ENCODE measurements around the gene ADGRF4.
"Not testable (repeated sequence)": the region's sequence is repeated elsewhere in the genome, so short reads cannot be mapped to it uniquely, and the experiment has no call there.

Gene ADGRF4

DNA sequence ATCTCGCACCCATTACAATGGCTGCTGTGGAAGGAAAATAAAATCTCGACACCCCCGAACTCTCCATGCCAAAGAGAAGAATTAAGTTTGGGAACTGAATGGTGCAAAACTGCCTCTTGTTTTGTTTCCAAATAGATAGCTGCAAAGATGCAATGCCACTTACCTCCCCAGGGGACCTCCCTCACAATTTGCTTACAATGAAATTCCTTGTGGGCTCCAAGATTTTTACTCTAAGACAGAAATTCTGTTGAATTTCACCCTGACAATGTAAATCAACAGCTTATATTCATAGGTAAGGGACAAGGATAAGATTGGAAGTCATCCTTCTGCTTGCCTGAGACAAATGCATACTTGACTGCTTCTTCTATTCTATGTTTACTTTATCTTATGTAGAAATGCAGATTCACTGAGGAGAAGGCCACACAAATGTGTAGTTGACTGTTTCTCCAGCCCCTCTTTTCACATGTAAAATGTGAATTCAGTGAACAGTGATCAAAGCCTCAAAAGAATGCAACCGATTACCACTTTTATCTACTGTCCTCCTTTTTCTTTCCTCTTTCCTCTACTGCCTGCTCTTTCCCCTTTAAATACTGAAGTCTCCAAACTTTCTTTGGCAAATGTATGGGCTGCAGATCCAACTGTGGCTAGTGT, 36.6 kb downstream of the ADGRF4 start:
- DNase-seq (ENCODE audit: low read depth in 2 of 2) = no peak

DNA sequence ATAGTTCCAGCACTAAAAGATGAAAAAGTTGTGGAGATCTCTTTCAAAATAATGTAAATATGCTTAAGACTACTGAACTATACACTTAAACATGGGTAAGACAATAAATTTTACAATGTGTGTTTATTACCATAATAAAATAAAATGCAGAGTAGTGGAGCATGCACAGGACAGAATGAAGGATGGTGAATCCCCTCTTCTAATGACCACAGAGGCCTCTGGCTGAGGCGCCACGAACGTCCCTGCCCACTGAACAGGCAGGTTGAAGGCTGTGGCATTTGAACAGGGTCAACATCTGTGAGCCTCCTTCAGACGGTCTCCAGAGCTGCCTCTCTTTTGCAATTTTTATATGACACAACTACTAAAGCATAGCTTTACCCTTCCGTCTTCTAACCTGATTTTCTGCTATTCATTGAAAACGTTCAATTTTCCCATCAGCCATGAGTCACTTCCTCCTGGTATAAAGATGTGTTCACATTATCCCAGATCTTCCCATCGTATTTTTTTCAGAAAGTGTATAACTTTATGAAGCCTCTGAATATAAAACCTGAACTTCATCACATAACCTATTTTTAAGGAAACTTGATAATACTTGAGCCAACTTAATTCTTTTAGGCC, 37.8 kb downstream of the ADGRF4 start:
- no peak for DNase-seq (ENCODE audit: low read depth in 2 of 2)

DNA sequence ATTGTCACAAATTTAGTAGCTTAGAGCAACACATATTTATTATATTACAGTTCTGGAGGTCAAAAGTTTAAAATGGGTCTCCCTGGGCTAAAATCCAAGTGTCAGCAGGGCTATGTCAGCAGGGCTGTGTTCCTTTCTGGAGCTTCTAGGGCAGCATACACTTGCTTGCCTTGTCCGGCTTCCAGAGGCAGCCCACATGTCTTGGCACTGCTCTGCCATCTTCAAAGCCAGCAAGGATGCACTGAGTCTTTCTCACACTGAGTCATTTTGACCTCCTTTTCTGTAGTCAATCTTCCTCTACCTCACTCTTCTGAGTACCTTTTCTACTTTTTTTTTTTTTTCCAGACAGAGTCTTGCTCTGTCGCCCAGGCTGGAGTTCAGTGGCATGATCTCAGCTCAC, 39.0 kb downstream of the ADGRF4 start:
- no peak for DNase-seq (ENCODE audit: low read depth in 2 of 2)

DNA sequence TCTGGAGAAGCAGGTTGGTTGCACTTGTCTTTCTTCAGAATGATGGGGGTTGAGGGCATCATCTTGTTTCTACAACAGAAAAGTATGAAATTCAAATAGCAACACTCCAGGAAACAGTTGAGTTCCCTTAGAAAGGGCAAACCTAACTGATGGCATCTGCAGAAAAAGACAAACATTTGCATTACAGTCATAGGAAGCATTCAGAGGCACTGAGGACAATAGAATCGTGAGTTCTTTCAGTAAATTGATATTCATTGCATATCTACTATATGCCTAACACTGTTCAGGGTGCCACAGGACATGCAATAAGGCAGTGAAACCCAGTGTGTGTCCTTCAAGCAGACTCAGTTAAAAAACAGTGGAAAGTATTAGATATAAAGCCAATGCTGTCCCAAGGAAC, 42.3 kb downstream of the ADGRF4 start:
- no peak for DNase-seq (ENCODE audit: low read depth in 2 of 2)

DNA sequence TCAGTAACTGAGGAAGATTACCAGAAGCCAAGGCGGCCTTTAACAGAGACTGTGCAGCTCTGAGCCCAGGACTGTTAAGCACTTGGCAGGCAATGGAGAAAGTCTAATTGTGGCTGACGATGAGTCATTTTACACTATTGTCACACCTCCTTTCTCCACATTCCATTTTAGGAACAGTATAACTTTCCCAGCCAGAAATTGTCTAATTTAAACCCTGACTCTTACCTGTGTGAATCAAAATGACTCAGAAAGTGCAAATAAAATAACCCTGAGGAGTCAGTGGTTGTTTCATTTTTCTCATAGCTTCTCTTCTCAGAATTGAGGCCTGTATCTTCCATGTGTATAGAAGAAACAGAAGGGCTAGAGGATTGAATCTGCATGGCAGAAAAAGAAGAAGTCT, 43.4 kb downstream of the ADGRF4 start:
- no peak for DNase-seq (ENCODE audit: low read depth in 2 of 2)

DNA sequence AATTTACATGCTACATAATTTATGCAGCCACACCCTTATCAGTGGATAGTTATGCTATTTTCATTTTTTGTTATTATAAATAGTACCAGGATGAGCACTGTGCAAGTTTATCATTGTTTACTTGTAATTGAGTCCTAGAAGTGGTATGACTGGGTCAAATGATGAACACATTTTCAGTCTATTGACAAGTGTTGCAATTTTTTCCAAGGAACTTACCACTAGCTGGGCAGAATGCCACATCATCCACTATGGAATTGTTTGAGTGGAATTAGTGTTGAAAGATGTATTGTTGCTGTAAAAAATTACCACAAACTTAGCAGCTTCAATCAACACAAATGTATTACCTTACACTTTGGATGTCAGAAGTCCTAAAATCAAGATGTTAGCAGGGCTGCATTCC, 45.4 kb downstream of the ADGRF4 start:
- no peak for DNase-seq (ENCODE audit: low read depth in 2 of 2)

DNA sequence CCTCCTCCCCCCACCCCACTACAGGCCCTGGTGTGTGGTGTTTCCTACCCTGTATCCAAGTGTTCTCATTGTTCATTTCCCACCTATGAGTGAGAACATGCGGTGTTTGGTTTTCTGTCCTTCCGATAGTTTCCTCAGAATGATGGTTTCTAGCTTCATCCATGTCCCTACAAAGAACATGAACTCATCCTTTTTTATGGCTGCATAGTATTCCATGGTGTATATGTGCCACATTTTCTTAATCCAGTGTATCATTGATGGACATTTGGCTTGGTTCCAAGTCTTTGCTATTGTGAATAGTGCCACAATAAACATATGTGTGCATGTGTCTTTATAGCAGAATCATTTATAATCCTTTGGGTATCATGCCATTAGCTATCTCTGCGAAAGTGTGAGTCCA, 46.9 kb downstream of the ADGRF4 start:
- DNase-seq (ENCODE audit: low read depth in 2 of 2) = not testable (repeated sequence)

DNA sequence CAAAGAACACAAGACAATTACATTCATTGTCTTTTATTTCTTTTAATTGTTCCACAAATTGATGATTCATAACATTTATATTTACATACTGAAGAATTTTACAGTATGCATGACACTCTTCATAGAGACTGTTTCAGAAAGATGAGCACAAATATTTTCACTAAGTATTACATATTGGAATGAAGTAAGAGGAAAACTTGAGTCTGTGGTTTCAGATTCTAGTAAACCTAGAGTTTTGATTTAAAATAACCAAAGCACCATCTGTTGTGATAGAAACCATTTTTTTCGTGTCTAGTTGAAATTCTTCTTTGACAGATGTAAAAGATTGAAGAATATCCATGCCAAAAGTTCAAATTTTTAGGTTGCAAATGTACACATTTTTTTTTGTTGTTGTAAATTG, 51.4 kb downstream of the ADGRF4 start:
- DNase-seq (ENCODE audit: low read depth in 2 of 2) = no peak

DNA sequence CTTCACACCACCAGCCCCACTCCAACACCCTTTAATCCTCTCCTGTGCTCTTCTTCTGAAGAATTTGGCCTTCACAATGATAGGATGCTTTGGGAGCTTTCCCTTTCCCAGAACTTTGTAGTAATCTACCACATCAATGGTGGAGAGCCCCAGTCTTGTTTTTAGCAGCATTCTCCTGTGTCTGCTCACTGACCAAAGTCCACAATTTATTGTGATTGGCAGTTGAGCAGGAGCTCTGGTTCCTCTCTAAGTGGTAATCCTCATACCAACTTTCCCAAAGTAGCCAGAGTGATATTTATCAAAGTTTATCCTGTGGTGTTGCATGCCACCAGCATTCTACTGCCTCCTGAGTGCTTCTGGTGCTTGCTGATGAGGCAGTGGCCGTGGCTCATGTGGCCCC, 54.4 kb downstream of the ADGRF4 start:
- no peak for DNase-seq (ENCODE audit: low read depth in 2 of 2)

DNA sequence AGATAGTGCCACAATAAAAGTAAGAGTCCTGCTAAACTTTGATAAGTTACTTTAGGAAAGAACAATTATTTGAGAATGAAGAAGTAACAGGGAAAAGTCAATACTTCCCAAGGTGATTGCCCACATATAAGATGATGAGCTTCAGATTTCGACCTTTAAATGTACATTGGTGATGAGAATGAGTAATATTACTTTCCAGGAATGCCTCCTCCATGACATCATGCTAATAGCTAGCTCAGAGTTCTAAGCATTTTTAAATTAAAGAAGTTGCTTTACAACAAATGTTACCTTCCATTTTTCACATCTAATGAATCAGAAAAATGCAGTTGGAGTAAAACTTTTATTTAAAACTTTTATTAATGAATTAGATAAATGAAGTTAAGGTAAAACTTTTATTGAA, 61.0 kb downstream of the ADGRF4 start:
- no peak for DNase-seq (ENCODE audit: low read depth in 2 of 2)

DNA sequence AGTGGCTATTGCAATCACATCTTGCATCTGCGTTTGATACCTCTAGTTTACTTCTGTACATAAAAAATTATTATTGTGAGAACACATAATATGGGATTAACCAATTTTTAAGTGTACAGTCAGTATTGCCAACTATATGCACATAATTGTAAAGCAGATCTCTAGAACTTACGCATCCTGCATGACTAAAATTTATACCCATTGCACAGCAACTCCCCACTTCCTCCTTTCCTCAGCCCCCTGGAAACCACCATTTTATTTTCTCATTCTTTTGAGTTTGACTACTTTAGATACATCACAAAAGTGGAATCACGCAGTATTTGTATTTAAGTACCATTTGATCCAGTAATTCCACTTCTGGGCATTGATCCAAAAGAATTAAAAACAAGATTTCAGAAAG, 64.1 kb downstream of the ADGRF4 start:
- DNase-seq (ENCODE audit: low read depth in 2 of 2) = no peak

DNA sequence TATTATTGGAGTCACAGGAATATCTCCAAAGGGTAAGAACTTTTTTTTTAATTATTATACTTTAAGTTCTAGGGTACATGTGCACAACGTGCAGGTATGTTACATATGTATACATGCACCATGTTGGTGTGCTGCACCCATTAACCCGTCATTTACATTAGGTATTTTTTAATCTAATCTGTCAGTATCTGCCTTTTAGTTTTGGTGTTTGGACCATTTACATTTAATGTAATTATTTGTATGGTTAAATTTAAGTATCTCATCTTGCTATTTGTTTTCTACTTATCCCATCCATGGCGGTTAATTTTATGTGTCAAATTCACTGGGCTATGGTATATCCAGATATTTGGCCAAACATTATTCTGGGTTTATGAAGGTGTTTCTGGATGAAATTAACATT, 68.1 kb downstream of the ADGRF4 start:
- DNase-seq (ENCODE audit: low read depth in 2 of 2) = no peak

DNA sequence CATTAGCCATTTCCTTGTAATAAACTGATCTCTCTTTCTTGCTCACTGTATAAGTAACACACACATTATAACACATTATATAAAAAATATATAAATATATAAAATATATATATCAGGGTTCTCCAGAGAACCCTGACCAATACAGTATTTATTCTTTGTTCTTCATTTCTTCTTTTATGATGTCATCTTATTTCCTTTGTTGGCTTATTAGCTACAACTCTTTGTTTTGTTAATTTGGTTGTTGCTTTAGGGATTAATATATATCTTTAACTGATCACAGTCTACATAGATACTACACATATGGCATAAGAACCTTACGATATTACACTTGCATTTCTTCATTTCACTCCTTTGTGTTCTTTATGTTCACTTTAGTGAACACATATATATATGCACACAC, 68.7 kb downstream of the ADGRF4 start:
- no peak for DNase-seq (ENCODE audit: low read depth in 2 of 2)

DNA sequence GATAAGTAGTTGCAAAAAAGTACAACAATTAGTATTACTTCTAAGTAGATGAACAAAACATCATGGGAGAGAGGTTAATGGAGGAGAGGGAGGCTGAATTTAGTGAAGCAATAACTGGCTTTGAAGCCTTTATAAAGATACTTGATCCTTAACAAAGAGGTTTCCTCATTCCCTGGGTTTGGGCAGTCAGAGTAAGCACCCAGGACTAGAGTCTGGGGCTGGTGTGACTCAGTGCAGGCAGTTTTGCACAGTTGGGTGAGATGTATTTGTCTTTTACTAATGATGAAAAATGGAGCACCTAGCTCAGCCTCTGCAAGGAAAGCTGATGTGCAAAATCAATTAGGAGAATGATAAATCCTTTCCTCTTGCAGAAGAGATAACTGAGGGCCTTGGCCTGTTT, 71.6 kb downstream of the ADGRF4 start:
- DNase-seq (ENCODE audit: low read depth in 2 of 2) = no peak
